ENCODE results near the gene TLE6. TPM values are rescaled to one million over a fixed set of nuclear protein-coding genes. Genes with fewer than 3 reads are reported as not detected.
A peak's percentile ranks its signal among the peaks of the same experiment; 100 is the strongest.

TLE6 gene
- total and polyA plus RNA-seq, 2 of the 13 experiments (the other 11 are each of a cell fraction or from before 2014, with no cell fraction given): 0.24 to 5.5 TPM

DNA sequence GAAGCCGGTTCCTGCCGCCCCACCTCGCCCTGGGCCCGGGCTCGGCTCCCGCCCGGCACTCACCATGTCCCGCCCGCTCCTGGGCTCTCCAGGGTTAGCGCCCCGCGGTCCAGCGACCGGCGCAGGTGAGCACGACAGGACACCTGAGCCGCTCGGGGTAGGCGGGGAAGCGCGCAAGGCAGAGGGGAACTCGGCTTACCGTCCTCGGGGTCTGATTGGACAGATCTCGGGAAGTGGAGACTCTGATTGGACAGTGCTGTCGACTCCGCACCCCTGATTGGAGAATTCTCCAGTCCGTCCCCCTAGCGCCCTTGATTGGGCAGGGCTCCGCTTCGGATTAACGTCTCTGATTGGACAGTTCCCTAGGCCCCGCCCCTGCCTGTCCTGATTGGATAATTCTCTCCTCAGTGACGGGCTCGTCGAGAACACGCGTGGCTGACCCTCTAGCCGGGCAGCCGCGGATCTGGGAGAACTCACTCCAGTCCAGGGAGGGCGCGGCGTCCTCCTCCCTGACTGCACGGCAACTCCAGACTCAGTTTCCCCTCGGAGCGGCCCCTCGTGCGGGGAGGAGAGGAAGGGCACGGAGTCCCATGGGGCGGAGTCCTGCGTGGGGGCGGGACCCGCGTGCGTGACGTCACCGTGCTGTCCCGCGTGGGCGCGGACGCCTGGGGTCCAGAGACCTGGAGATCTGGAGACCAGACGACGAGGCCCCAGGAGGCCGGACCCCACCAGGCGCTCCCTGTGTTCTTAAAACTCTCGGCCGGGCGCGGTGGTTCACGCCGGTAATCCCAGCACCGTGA is 32.4 kb upstream of the TLE6 start, which contains the start of gene ZNF77 (continued):
- TF ChIP-seq NR2F1 (CRISPR knock-in tag; IDR thresholded peaks at IDR 0.05) (peak in 1 of 2 experiments; percentile 60; a peak in 2 of 4 replicates), FOXP1 (IDR thresholded peaks at IDR 0.05) (no peak), FOXP1 (CRISPR knock-in tag; IDR thresholded peaks at IDR 0.05) (no peak), GPN1 (CRISPR knock-in tag; IDR thresholded peaks at IDR 0.05; ENCODE audit: borderline replicate concordance) (peak; percentile 49; the same call in 1 of the 2 replicates), SMC3 (IDR thresholded peaks at IDR 0.05; ENCODE audit: low read length) (no peak), ZFX (CRISPR knock-in tag; IDR thresholded peaks at IDR 0.05; ENCODE audit: low read depth) (peak; percentile 72; the same call in 1 of the 2 replicates), KLF6 (CRISPR knock-in tag; IDR thresholded peaks at IDR 0.05) (0 out of 2 replicates have a peak, but pooled peaks have one; percentile 9), RXRA (CRISPR knock-in tag; IDR thresholded peaks at IDR 0.05) (peak; percentile 63; the same call in 1 of the 2 replicates), KDM1A (CRISPR knock-in tag; IDR thresholded peaks at IDR 0.05) (peak; percentile 67; the same call in 1 of the 2 replicates), ZNF792 (CRISPR knock-in tag; IDR thresholded peaks at IDR 0.05) (peak; percentile 52; the same call in 1 of the 2 replicates), ZNF44 (CRISPR knock-in tag; IDR thresholded peaks at IDR 0.05) (0 out of 2 replicates have a peak, but pooled peaks have one; percentile 43), RBM22 (optimal IDR thresholded peaks at IDR 0.05; ENCODE audit: low read length) (no peak), ONECUT2 (CRISPR knock-in tag; IDR thresholded peaks at IDR 0.05) (no peak), DR1 (CRISPR knock-in tag; IDR thresholded peaks at IDR 0.05) (0 out of 2 replicates have a peak, but pooled peaks have one; percentile 42)
- TF ChIP-seq, protein P1, sequence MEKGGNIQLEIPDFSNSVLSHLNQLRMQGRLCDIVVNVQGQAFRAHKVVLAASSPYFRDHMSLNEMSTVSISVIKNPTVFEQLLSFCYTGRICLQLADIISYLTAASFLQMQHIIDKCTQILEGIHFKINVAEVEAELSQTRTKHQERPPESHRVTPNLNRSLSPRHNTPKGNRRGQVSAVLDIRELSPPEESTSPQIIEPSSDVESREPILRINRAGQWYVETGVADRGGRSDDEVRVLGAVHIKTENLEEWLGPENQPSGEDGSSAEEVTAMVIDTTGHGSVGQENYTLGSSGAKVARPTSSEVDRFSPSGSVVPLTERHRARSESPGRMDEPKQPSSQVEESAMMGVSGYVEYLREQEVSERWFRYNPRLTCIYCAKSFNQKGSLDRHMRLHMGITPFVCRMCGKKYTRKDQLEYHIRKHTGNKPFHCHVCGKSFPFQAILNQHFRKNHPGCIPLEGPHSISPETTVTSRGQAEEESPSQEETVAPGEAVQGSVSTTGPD (CRISPR knock-in tag; IDR thresholded peaks at IDR 0.05): no peak
- TF ChIP-seq, protein P2, sequence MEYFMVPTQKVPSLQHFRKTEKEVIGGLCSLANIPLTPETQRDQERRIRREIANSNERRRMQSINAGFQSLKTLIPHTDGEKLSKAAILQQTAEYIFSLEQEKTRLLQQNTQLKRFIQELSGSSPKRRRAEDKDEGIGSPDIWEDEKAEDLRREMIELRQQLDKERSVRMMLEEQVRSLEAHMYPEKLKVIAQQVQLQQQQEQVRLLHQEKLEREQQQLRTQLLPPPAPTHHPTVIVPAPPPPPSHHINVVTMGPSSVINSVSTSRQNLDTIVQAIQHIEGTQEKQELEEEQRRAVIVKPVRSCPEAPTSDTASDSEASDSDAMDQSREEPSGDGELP (IDR thresholded peaks at IDR 0.05; ENCODE audit: borderline replicate concordance, low read depth): peak; percentile 55; the same call in 1 of the 2 replicates
- TF ChIP-seq, protein P3, sequence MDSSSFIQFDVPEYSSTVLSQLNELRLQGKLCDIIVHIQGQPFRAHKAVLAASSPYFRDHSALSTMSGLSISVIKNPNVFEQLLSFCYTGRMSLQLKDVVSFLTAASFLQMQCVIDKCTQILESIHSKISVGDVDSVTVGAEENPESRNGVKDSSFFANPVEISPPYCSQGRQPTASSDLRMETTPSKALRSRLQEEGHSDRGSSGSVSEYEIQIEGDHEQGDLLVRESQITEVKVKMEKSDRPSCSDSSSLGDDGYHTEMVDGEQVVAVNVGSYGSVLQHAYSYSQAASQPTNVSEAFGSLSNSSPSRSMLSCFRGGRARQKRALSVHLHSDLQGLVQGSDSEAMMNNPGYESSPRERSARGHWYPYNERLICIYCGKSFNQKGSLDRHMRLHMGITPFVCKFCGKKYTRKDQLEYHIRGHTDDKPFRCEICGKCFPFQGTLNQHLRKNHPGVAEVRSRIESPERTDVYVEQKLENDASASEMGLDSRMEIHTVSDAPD (CRISPR knock-in tag; IDR thresholded peaks at IDR 0.05): 0 out of 2 replicates have a peak, but pooled peaks have one; percentile 53
- TF ChIP-seq, protein P4, sequence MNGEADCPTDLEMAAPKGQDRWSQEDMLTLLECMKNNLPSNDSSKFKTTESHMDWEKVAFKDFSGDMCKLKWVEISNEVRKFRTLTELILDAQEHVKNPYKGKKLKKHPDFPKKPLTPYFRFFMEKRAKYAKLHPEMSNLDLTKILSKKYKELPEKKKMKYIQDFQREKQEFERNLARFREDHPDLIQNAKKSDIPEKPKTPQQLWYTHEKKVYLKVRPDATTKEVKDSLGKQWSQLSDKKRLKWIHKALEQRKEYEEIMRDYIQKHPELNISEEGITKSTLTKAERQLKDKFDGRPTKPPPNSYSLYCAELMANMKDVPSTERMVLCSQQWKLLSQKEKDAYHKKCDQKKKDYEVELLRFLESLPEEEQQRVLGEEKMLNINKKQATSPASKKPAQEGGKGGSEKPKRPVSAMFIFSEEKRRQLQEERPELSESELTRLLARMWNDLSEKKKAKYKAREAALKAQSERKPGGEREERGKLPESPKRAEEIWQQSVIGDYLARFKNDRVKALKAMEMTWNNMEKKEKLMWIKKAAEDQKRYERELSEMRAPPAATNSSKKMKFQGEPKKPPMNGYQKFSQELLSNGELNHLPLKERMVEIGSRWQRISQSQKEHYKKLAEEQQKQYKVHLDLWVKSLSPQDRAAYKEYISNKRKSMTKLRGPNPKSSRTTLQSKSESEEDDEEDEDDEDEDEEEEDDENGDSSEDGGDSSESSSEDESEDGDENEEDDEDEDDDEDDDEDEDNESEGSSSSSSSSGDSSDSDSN (CRISPR knock-in tag; IDR thresholded peaks at IDR 0.05): peak; percentile 81; the same call in 1 of the 2 replicates
- TF ChIP-seq, protein P5, sequence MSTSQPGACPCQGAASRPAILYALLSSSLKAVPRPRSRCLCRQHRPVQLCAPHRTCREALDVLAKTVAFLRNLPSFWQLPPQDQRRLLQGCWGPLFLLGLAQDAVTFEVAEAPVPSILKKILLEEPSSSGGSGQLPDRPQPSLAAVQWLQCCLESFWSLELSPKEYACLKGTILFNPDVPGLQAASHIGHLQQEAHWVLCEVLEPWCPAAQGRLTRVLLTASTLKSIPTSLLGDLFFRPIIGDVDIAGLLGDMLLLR (CRISPR knock-in tag; IDR thresholded peaks at IDR 0.05): no peak; the same call in 1 of the 2 replicates
- TF ChIP-seq, protein P6, sequence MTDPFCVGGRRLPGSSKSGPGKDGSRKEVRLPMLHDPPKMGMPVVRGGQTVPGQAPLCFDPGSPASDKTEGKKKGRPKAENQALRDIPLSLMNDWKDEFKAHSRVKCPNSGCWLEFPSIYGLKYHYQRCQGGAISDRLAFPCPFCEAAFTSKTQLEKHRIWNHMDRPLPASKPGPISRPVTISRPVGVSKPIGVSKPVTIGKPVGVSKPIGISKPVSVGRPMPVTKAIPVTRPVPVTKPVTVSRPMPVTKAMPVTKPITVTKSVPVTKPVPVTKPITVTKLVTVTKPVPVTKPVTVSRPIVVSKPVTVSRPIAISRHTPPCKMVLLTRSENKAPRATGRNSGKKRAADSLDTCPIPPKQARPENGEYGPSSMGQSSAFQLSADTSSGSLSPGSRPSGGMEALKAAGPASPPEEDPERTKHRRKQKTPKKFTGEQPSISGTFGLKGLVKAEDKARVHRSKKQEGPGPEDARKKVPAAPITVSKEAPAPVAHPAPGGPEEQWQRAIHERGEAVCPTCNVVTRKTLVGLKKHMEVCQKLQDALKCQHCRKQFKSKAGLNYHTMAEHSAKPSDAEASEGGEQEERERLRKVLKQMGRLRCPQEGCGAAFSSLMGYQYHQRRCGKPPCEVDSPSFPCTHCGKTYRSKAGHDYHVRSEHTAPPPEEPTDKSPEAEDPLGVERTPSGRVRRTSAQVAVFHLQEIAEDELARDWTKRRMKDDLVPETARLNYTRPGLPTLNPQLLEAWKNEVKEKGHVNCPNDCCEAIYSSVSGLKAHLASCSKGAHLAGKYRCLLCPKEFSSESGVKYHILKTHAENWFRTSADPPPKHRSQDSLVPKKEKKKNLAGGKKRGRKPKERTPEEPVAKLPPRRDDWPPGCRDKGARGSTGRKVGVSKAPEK (CRISPR knock-in tag; IDR thresholded peaks at IDR 0.05; ENCODE audit: borderline replicate concordance): no peak

Measured in HepG2 (cell line).